Stomach (tissue), 9 donors: Measurements from ENCODE around the gene KCNK2. TPM values are rescaled to one million over a fixed set of nuclear protein-coding genes. Genes with fewer than 3 reads are reported as not detected.

Experiments
- DNase-seq, 2 donors: peaks; one replicate each; pipeline versions ENCODE4 v3.0.0 to v3.0.0-alpha.2; 2013 to 2019
- H3K27ac ChIP-seq, 5 donors: fragments of 200-600 bp in 4 of 5; sonication (generic) in 4 of 5; one replicate each; pipeline ENCODE4 v1.5.1; 2013 to 2019; ENCODE audit warnings: mild to moderate bottlenecking in 1 of 5, moderate library complexity in 1 of 5
- H3K27me3 ChIP-seq, 3 donors: fragments of 200-600 bp; sonication (generic); one replicate each; pipeline ENCODE4 v1.5.1; 2017 to 2019; ENCODE audit warnings: mixed run types in 1 of 3
- H3K36me3 ChIP-seq, 4 donors: fragments of 200-600 bp; sonication (generic); 1 replicate in 3 of 4; 2 replicates in 1 of 4; pipeline ENCODE4 v1.5.1; 2016 to 2019
- H3K4me1 ChIP-seq, 4 donors: fragments of 200-600 bp; sonication (generic); one replicate each; pipeline ENCODE4 v1.5.1; 2016 to 2019
- H3K4me3 ChIP-seq, 4 donors: fragments of 200-600 bp; sonication (generic) in 3 of 4; one replicate each; pipeline ENCODE4 v1.5.1; 2016 to 2019; ENCODE audit warnings: mild to moderate bottlenecking in 1 of 4
- H3K9me3 ChIP-seq, 4 donors: fragments of 200-600 bp; sonication (generic); one replicate each; pipeline ENCODE4 v1.5.1; 2016 to 2019
- EP300 ChIP-seq: sonication (generic); formaldehyde crosslinking; IDR thresholded peaks from one replicate; pipeline ENCODE4 v1.6.1; 2017; ENCODE audit warnings: antibody characterized with exemption
- POLR2A ChIP-seq, 4 donors: fragments of 450-650 bp; IDR thresholded peaks; one replicate each; pipeline ENCODE4 v1.6.1; 2016; ENCODE audit warnings: antibody characterized with exemption in 4 of 4, control low read depth in 2 of 4, mild to moderate bottlenecking in 1 of 4, moderate library complexity in 1 of 4
- POLR2AphosphoS5 ChIP-seq, 3 donors: sonication (generic); formaldehyde crosslinking; IDR thresholded peaks; one replicate each; pipeline ENCODE4 v1.6.1; 2016; ENCODE audit warnings: antibody characterized with exemption in 3 of 3
- WGBS, 5 donors: extraction: QIAGEN DNeasy Blood & Tissue Kit in 3 of 5; methylation state at CpG; one replicate each; pipeline versions ENCODE4 v1.1.5 to v1.1.7; 2013 to 2018; 5-methylcytosine and 5-hydroxymethylcytosine counted together
- intact Hi-C: fragments of 100-400 bp; cut with DNase I; formaldehyde crosslinking; loops from one replicate; pipeline ENCODE4 v1.15.1; 2023; ENCODE audit warnings: low total_unique reads
- polyA plus RNA-seq, 3 donors: library from polyadenylated mRNA; stranded (reverse); fragments of 200-250 nt; gene quantifications; one replicate each; pipeline ENCODE4 v1.2.3, GENCODE V29; 2013
- total RNA-seq, 5 donors: library from RNA; depleted of rRNA; stranded (reverse); fragments of >200 nt; gene quantifications; one replicate each; pipeline versions ENCODE4 v1.1.0 to v1.2.3, GENCODE V29; 2014 to 2016
- TF ChIP-seq, protein P1 (sequence below), 7 experiments: fragments of 450-650 bp in 4 of 7; fragments of 200-600 bp in 3 of 7; sonication (generic) in 3 of 7; IDR thresholded peaks; one replicate each; pipeline ENCODE4 v1.5.1; 2016 to 2019; ENCODE audit warnings: antibody characterized with exemption in 7 of 7, control low read depth in 2 of 7, mild to moderate bottlenecking in 1 of 7
- donor health status: healthy with polysubstance abuse.
- donor health status: Bipolar disorder and iron deficiency.
- donor health status: healthy.

KCNK2 gene
- total and polyA plus RNA-seq, 8 donors, result 0.40 to 48.7 (median 3.6) TPM; not detected in 2

DNA sequence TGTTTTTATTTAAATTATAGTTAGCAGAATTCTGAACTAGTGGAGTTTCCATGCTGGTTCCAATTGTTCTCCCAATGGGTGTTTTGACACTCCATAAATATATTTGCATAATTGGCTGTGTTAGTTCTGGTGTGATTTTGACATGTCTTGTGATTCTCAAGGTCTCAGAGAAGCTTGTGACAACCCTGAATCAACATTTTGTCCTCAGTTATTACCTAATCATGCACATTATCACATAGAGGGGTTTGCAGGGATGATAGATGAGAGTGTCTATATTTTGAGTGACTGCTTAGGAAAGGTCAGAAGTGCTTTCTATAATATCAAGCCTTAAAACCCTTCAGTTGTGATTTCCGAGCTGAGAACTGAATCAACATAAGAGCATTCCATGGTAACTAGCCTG lies 11.5 kb upstream of the KCNK2 start:
- Histone ChIP-seq H3K27me3 (no peaks in the 10 kb centered on the region), H3K9me3 (no peaks in the 10 kb centered on the region), H3K27ac (no peak overlapping the region), H3K36me3 (no peaks in the 10 kb centered on the region), H3K4me1 (no peaks in the 10 kb centered on the region), H3K4me3 (no peak overlapping the region)
- peak in 1 of 2 donors; percentile 6 for DNase-seq
- intact Hi-C loops, result no loop called here
- TF ChIP-seq, protein P1, sequence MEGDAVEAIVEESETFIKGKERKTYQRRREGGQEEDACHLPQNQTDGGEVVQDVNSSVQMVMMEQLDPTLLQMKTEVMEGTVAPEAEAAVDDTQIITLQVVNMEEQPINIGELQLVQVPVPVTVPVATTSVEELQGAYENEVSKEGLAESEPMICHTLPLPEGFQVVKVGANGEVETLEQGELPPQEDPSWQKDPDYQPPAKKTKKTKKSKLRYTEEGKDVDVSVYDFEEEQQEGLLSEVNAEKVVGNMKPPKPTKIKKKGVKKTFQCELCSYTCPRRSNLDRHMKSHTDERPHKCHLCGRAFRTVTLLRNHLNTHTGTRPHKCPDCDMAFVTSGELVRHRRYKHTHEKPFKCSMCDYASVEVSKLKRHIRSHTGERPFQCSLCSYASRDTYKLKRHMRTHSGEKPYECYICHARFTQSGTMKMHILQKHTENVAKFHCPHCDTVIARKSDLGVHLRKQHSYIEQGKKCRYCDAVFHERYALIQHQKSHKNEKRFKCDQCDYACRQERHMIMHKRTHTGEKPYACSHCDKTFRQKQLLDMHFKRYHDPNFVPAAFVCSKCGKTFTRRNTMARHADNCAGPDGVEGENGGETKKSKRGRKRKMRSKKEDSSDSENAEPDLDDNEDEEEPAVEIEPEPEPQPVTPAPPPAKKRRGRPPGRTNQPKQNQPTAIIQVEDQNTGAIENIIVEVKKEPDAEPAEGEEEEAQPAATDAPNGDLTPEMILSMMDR (IDR thresholded peaks at IDR 0.05), result no peak
- no peak for TF ChIP-seq POLR2AphosphoS5 (IDR thresholded peaks at IDR 0.05)
- no peak for TF ChIP-seq EP300
- TF ChIP-seq POLR2A (IDR thresholded peaks at IDR 0.05), result no peak
- WGBS, 5 donors, result 53 to 69% (median 59%) methylated on average over 1 of the region's 1 CpG

- Histone ChIP-seq H3K27me3 (peaks cover 0 to 8% (median 0%) of the 10 kb centered on the region in 3 donors), H3K27ac (no peak overlapping the region), H3K36me3 (no peaks in the 10 kb centered on the region), H3K4me1 (peaks cover 0 to 1% (median 0%) of the 10 kb centered on the region in 4 donors), H3K4me3 (no peak overlapping the region), H3K9me3 (no peaks in the 10 kb centered on the region)
- intact Hi-C loops, result no loop called here
- WGBS, 5 donors, result 53 to 82% (median 65%) methylated on average over 1 of the region's 1 CpG
- DNase-seq, result peak in 1 of 2 donors; percentile 23
- TF ChIP-seq, protein P1 (IDR thresholded peaks at IDR 0.05), result peak in 3 of 7 experiments; percentile 6 to 33 (median 14)
- no peak for TF ChIP-seq POLR2AphosphoS5 (IDR thresholded peaks at IDR 0.05)
These were observed 6.2 kb upstream of the KCNK2 start for GRCh38 chr1:215076322-215076721.

DNA sequence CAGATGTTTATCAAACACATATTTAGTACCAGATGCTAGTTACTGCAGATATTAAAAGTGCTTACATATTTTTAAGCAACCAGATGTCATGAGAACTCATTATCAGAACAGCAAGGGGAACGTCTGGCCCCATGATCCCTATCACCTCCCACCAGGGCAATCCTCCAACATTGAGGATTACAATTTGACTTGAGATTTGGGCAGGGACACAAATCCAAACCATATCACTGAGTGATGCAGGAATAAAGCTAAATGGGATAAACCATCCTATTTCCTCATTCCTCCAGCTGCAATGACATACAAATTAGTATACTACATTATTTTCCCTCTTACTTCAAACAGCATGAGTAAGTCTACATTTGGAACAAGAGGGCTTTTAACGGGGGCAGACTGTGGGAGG lies 3.1 kb upstream of the KCNK2 start:
- H3K27me3 ChIP-seq, result peaks cover 0 to 38% (median 23%) of the 10 kb centered on the region in 3 donors
- no peak overlapping the region for H3K27ac ChIP-seq
- TF ChIP-seq POLR2AphosphoS5 (IDR thresholded peaks at IDR 0.05), result no peak
- TF ChIP-seq POLR2A (IDR thresholded peaks at IDR 0.05), result no peak
- TF ChIP-seq, protein P1 (IDR thresholded peaks at IDR 0.05), result no peak
- TF ChIP-seq EP300, result no peak
- DNase-seq, result no peak
- H3K4me1 ChIP-seq, result peaks cover 0 to 23% (median 20%) of the 10 kb centered on the region in 4 donors
- no peaks in the 10 kb centered on the region for H3K36me3 ChIP-seq
- H3K4me3 ChIP-seq, result no peak overlapping the region
- WGBS, 5 donors, result 52 to 69% (median 61%) methylated on average over 2 of the region's 2 CpGs
- intact Hi-C loops, result no loop called here
- no peaks in the 10 kb centered on the region for H3K9me3 ChIP-seq

GRCh38 chr1:215081661-215082531 lies 641 bp upstream of the KCNK2 start:
- Histone ChIP-seq H3K27ac (peak overlapping the region in 1 of 5 donors; percentile 27), H3K4me1 (peaks cover 0 to 23% (median 20%) of the 10 kb centered on the region in 4 donors), H3K27me3 (peaks cover 0 to 44% (median 23%) of the 10 kb centered on the region in 3 donors), H3K4me3 (peak overlapping the region; percentile 45 to 58 (median 54)), H3K36me3 (no peaks in the 10 kb centered on the region), H3K9me3 (no peaks in the 10 kb centered on the region)
- intact Hi-C loops, result no loop called here
- TF ChIP-seq EP300 (no peak), POLR2A (IDR thresholded peaks at IDR 0.05) (no peak), POLR2AphosphoS5 (IDR thresholded peaks at IDR 0.05) (no peak)
- TF ChIP-seq, protein P1 (IDR thresholded peaks at IDR 0.05), result no peak
- peak in 1 of 2 donors; percentile 23 for DNase-seq
- 4 to 8% (median 5%) methylated on average over 41 to 44 of the region's 44 CpGs for WGBS, 5 donors
